GM10266 (cell line): Measurements from ENCODE around the gene PTPN14.

Experiments
- DNase-seq: peaks from one replicate; pipeline ENCODE4 v3.0.0; 2012; ENCODE audit errors: extremely low spot score
- TF ChIP-seq, protein P1 (sequence below): IDR thresholded peaks from 2 replicates; pipeline ENCODE4 v1.5.1; 2012; ENCODE audit warnings: mild to moderate bottlenecking, low read depth; ENCODE audit not compliant: control insufficient read depth, insufficient read depth; ENCODE audit errors: missing control alignments

Gene PTPN14

GRCh38 chr1:214463596-214463995, 87.8 kb downstream of the PTPN14 start:
- TF ChIP-seq, protein P1, sequence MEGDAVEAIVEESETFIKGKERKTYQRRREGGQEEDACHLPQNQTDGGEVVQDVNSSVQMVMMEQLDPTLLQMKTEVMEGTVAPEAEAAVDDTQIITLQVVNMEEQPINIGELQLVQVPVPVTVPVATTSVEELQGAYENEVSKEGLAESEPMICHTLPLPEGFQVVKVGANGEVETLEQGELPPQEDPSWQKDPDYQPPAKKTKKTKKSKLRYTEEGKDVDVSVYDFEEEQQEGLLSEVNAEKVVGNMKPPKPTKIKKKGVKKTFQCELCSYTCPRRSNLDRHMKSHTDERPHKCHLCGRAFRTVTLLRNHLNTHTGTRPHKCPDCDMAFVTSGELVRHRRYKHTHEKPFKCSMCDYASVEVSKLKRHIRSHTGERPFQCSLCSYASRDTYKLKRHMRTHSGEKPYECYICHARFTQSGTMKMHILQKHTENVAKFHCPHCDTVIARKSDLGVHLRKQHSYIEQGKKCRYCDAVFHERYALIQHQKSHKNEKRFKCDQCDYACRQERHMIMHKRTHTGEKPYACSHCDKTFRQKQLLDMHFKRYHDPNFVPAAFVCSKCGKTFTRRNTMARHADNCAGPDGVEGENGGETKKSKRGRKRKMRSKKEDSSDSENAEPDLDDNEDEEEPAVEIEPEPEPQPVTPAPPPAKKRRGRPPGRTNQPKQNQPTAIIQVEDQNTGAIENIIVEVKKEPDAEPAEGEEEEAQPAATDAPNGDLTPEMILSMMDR = no peak
- DNase-seq = no peak

GRCh38 chr1:214462882-214463281, 88.5 kb downstream of the PTPN14 start:
- DNase-seq = no peak
- TF ChIP-seq, protein P1 = no peak

DNA sequence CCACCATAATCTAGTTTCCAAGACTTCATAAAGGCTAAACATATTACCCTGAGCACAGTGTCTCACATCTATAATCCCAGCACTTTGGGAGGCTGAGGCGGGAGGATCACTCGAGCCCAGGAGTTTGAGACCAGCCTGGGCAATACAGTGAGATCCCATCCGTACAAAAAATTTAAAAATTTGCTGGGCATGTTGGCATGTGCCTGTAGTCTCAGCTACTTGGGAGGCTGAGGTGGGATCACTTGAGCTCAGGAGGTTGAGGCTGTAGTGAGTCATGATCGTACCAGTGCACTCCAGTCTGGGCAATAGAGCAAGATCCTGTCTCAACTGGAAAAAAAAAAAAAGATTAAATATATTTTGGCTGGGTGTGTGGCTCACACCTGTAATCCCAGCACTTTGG, 90.1 kb downstream of the PTPN14 start:
- DNase-seq = no peak
- TF ChIP-seq, protein P1 = no peak

DNA sequence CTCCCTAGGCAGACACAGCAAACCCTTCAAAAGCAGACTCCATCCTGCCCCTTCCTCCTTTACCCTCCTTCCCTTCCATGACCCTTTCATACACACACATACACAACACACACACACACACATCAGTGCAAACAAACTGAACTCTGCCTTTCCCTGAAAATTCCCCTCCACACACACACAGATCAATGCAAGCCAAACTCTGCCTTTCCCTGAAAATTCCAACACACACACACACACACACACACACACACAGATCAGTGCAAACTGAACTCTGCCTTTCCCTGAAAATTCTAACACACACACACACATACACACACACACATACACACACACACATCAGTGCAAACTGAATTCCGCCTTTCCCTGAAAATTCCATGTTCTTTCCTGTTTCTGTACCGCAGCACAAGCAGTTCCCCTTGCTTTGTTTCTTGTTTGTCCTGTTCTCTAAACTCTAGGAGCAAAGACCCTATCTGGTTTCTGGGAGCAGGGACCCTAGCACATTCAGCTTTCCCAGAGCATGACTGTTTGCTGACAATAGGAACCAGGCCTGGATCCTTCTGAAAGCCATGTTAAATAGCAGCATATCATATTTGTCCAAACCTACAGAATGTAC, 91.0 kb downstream of the PTPN14 start:
- TF ChIP-seq, protein P1 = no peak
- DNase-seq = no peak

DNA sequence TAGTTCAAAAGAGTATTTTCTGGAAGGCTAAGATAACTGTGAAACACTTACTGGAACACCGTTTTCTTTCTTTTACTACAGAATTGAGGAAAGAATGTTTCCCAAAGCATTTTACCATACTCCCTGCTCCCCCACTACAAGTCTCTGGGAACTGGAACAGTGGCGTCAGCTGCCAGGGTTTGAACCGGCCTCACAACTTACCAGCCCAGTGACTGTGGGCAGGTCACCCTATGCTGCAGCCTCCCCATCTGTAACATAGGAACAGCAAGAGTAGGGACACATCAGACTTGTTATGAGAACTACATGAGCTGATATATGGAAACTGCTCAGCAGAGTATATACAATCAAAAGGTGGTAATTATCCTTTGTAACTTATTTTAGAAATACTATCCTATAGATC, 91.5 kb downstream of the PTPN14 start:
- TF ChIP-seq, protein P1 = no peak

DNA sequence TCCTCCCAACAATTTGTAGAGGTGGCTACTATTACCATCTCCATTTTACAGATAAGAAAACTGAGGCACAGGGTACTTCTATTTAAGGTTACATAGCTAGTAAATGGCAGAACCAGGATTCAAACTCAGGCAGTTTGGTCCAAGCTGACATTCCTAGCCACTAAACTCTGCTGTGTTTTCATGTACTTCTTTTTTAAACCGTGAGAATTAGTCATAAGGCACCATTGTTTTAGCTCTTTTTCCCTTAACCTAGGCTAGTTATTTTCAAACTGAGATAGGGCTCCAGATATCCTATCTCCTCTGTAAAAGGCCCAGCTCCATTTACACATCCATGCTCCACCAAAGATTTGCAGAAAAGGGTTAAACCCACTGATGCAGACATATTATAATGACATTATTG, 92.9 kb downstream of the PTPN14 start:
- TF ChIP-seq, protein P1 = no peak
- DNase-seq = no peak

More for the DNA sequence above, 91.5 kb downstream of the PTPN14 start:
- no peak for DNase-seq

GRCh38 chr1:214455971-214456867, 95.2 kb downstream of the PTPN14 start:
- TF ChIP-seq, protein P1 = no peak
- DNase-seq = no peak
